Thyroid gland (tissue), 4 donors: ENCODE data around the gene GRIN2D. TPM values are rescaled to one million over a fixed set of nuclear protein-coding genes. Genes with fewer than 3 reads are reported as not detected.

Experiments used
- DNase-seq, 2 donors: peaks; one replicate each; pipeline ENCODE4 v3.0.0-alpha.2; 2019
- H3K27ac ChIP-seq, 3 donors: fragments of 200-600 bp; sonication (generic); 1 replicate in 2 of 3; 2 replicates in 1 of 3; pipeline ENCODE4 v1.5.1; 2016 to 2019; ENCODE audit warnings: mild to moderate bottlenecking in 1 of 3, moderate library complexity in 1 of 3
- H3K27me3 ChIP-seq: fragments of 200-600 bp; sonication (generic); one replicate; pipeline ENCODE4 v1.5.1; 2019
- H3K36me3 ChIP-seq, 2 donors: fragments of 200-600 bp; sonication (generic); one replicate each; pipeline ENCODE4 v1.5.1; 2016 to 2019
- H3K4me1 ChIP-seq, 2 donors: fragments of 200-600 bp; sonication (generic); one replicate each; pipeline ENCODE4 v1.5.1; 2017 to 2019
- H3K4me3 ChIP-seq, 3 donors: fragments of 200-600 bp; sonication (generic); replicated peaks in 1 of 3; 1 replicate in 2 of 3; 2 replicates in 1 of 3; pipeline ENCODE4 v1.5.1; 2016; ENCODE audit warnings: mild to moderate bottlenecking in 1 of 3
- H3K9me3 ChIP-seq: fragments of 200-600 bp; sonication (generic); one replicate; pipeline ENCODE4 v1.5.1; 2017
- POLR2A ChIP-seq, 2 donors: fragments of 450-650 bp; IDR thresholded peaks; one replicate each; pipeline ENCODE4 v1.6.1; 2017; ENCODE audit warnings: antibody characterized with exemption in 2 of 2, mild to moderate bottlenecking in 2 of 2, moderate library complexity in 1 of 2
- WGBS, 2 donors: methylation state at CpG; one replicate each; pipeline ENCODE4 v1.1.5; 2017; 5-methylcytosine and 5-hydroxymethylcytosine counted together
- intact Hi-C: fragments of 100-400 bp; cut with DNase I; formaldehyde crosslinking; loops from one replicate; pipeline ENCODE4 v1.15.1; 2023
- total RNA-seq, 4 donors: library from RNA; depleted of rRNA; stranded (reverse); fragments of >200 nt; gene quantifications; one replicate each; pipeline ENCODE4 v1.2.3, GENCODE V29; 2016
- TF ChIP-seq, protein P1 (sequence below), 6 experiments: fragments of 200-600 bp in 3 of 6; fragments of 450-650 bp in 3 of 6; sonication (generic) in 3 of 6; IDR thresholded peaks; one replicate each; pipeline ENCODE4 v1.5.1; 2016 to 2019; ENCODE audit warnings: antibody characterized with exemption in 6 of 6, mild to moderate bottlenecking in 2 of 6, inconsistent platforms in 1 of 6, moderate library complexity in 1 of 6

The GRIN2D gene
- total RNA-seq, 4 donors from 2014 or later: 0.56 to 2.2 (median 0.84) TPM

GRCh38 chr19:48417421-48417820 lies 24.0 kb downstream of the GRIN2D start:
- H3K27me3 ChIP-seq: no peaks in the 10 kb centered on the region

DNA sequence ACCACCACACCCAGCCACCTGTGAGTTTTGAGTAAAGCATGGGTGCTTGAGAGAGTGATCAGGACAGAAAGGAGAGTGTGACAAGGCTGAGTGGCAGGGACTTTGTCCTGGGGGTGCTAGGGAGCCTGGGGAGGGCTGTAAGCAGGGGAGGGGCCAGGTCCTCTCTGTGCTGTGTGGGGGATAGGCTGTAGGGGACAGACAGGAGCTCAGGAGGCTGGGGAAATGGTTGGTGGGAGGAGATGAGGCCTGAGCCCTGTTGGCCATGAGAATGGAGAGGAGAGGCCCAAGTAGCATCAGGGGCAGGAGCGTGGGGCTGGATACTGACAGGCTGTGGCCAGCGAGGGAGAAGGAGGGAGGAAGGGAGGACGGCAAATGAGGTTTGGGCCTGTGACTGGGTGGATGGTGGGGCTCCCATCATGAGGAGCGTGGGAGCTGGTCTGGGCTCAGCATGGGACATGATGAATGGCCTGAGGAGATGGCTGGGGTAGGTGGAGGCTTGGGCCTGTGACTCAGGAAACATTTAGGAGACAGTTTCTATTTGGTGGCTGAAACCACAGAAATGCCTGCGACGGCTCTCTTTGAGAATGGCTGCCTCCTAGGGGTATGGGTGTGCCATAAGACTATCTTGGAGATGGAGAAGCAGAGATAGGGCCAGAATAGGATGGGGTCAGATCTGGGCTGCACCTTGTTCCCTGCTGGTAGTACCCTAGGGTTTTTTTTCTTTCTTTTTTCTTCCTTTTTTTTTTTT lies 25.0 kb downstream of the GRIN2D start:
- no peak for DNase-seq
- Histone ChIP-seq H3K27me3 (no peaks in the 10 kb centered on the region), H3K4me1 (peaks cover 13 to 26% of the 10 kb centered on the region in 2 donors), H3K27ac (no peak overlapping the region), H3K9me3 (no peaks in the 10 kb centered on the region), H3K36me3 (no peaks in the 10 kb centered on the region), H3K4me3 (no peak overlapping the region)
- no peak for TF ChIP-seq POLR2A (IDR thresholded peaks at IDR 0.05)
- TF ChIP-seq, protein P1, sequence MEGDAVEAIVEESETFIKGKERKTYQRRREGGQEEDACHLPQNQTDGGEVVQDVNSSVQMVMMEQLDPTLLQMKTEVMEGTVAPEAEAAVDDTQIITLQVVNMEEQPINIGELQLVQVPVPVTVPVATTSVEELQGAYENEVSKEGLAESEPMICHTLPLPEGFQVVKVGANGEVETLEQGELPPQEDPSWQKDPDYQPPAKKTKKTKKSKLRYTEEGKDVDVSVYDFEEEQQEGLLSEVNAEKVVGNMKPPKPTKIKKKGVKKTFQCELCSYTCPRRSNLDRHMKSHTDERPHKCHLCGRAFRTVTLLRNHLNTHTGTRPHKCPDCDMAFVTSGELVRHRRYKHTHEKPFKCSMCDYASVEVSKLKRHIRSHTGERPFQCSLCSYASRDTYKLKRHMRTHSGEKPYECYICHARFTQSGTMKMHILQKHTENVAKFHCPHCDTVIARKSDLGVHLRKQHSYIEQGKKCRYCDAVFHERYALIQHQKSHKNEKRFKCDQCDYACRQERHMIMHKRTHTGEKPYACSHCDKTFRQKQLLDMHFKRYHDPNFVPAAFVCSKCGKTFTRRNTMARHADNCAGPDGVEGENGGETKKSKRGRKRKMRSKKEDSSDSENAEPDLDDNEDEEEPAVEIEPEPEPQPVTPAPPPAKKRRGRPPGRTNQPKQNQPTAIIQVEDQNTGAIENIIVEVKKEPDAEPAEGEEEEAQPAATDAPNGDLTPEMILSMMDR (IDR thresholded peaks at IDR 0.05): no peak
- WGBS, 2 donors: 88 to 92% methylated on average over 6 of the region's 6 CpGs
- intact Hi-C loops: no loop called here

More at GRCh38 chr19:48417421-48417820, 24.0 kb downstream of the GRIN2D start:
- no peak for DNase-seq
- H3K9me3 ChIP-seq: no peaks in the 10 kb centered on the region
- TF ChIP-seq, protein P1 (IDR thresholded peaks at IDR 0.05): no peak
- no peak for TF ChIP-seq POLR2A (IDR thresholded peaks at IDR 0.05)
- WGBS, 2 donors: 52 to 69% methylated on average over 7 of the region's 7 CpGs
- H3K4me1 ChIP-seq: peaks cover 13 to 26% of the 10 kb centered on the region in 2 donors
- intact Hi-C loops: no loop called here
- no peaks in the 10 kb centered on the region for H3K36me3 ChIP-seq
- no peak overlapping the region for H3K4me3 ChIP-seq
- H3K27ac ChIP-seq: peak overlapping the region in 1 of 3 donors; percentile 74

DNA sequence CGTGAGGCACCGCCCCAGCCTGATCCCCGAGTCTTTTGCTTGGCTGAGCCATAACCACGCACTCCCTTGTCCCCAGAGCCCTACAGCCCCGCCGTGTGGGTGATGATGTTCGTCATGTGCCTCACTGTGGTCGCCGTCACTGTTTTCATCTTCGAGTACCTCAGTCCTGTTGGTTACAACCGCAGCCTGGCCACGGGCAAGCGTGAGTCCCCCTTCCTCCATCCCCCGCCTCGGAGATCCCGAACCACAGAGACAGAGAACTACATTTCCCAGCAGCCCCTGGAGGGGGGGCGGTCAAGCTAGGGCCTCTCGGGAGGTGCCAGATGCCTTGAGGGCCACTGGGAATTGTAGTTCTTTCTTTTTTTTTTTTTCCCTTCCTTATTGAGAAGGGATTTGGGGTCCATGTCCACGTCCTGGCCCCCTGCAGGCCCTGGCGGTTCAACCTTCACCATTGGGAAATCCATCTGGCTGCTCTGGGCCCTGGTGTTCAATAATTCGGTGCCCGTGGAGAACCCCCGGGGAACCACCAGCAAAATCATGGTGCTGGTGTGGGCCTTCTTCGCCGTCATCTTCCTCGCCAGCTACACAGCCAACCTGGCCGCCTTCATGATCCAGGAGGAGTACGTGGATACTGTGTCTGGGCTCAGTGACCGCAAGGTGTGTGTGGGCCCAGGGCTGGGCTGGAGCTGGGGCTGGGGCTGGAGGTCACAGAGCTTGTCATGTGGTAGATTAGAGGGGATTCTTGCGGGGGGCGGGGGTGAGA lies 25.9 kb downstream of the GRIN2D start:
- intact Hi-C loops: no loop called here
- Histone ChIP-seq H3K36me3 (no peaks in the 10 kb centered on the region), H3K9me3 (no peaks in the 10 kb centered on the region), H3K27ac (no peak overlapping the region), H3K27me3 (no peaks in the 10 kb centered on the region), H3K4me3 (no peak overlapping the region), H3K4me1 (peaks cover 11 to 26% of the 10 kb centered on the region in 2 donors)
- 73 to 74% methylated on average over 31 of the region's 31 CpGs for WGBS, 2 donors
- TF ChIP-seq, protein P1 (IDR thresholded peaks at IDR 0.05): no peak
- no peak for TF ChIP-seq POLR2A (IDR thresholded peaks at IDR 0.05)
- peak; percentile 45 to 61 for DNase-seq

DNA sequence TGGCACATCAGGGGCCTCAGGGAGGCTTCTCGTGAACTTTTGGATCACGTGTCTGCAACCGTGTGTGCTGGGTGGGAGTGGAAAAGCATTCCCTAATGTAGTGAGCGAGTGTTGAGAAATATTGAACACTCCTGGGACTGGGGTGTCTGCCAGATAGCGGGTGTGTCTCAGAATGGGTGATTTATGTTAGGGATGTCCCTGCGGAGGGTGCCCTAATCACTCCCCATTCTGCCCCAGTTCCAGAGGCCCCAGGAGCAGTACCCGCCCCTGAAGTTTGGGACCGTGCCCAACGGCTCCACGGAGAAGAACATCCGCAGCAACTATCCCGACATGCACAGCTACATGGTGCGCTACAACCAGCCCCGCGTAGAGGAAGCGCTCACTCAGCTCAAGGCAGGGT lies 28.1 kb downstream of the GRIN2D start:
- 82 to 85% methylated on average over 15 to 16 of the region's 16 CpGs for WGBS, 2 donors
- Histone ChIP-seq H3K4me1 (peaks cover 0 to 9% of the 10 kb centered on the region in 2 donors), H3K9me3 (no peaks in the 10 kb centered on the region), H3K4me3 (no peak overlapping the region), H3K27me3 (no peaks in the 10 kb centered on the region), H3K36me3 (no peaks in the 10 kb centered on the region), H3K27ac (no peak overlapping the region)
- intact Hi-C loops: no loop called here
- DNase-seq: no peak
- TF ChIP-seq POLR2A (IDR thresholded peaks at IDR 0.05): no peak
- TF ChIP-seq, protein P1 (IDR thresholded peaks at IDR 0.05): no peak
